Keratinocyte (primary cell): ENCODE data around the gene SLC25A12. TPM values are rescaled to one million over a fixed set of nuclear protein-coding genes. Genes with fewer than 3 reads are reported as not detected.

Experiments used
- DNase-seq: peaks from one replicate; pipeline ENCODE4 v3.0.0-alpha.2; 2011; ENCODE audit warnings: low read depth, missing footprints, low spot score
- FAIRE-seq: peaks from 2 replicates; lab custom pipeline; 2011; peaks lifted over from hg19 to GRCh38; lab: Jason Lieb, UNC
- H2AFZ ChIP-seq: 2 replicates; pipeline ENCODE4 v1.6.0; 2012; ENCODE audit warnings: low read length, control low read depth, inconsistent platforms; ENCODE audit not compliant: control insufficient read depth
- H3K27ac ChIP-seq: 2 replicates; pipeline ENCODE4 v1.5.1; 2011; ENCODE audit warnings: low read length; ENCODE audit not compliant: control insufficient read depth, insufficient read depth
- H3K27me3 ChIP-seq: 3 replicates; pipeline ENCODE4 v1.6.0; 2011; ENCODE audit warnings: low read length; ENCODE audit not compliant: control insufficient read depth, insufficient read depth; ENCODE audit errors: extremely low read depth
- H3K36me3 ChIP-seq, 2 experiments: 2 replicates in 1 of 2; 3 replicates in 1 of 2; pipeline ENCODE4 v1.5.1; 2011; ENCODE audit warnings: low read length in 2 of 2, mild to moderate bottlenecking in 1 of 2; ENCODE audit not compliant: control insufficient read depth in 2 of 2, insufficient read depth in 2 of 2; ENCODE audit errors: extremely low read depth in 1 of 2
- H3K4me1 ChIP-seq: 3 replicates; pipeline ENCODE4 v1.5.1; 2011; ENCODE audit warnings: low read length; ENCODE audit not compliant: control insufficient read depth, insufficient read depth; ENCODE audit errors: extremely low read depth
- H3K4me2 ChIP-seq: 3 replicates; pipeline ENCODE4 v1.6.0; 2011; ENCODE audit warnings: low read depth, low read length; ENCODE audit not compliant: control insufficient read depth, insufficient read depth; ENCODE audit errors: extremely low read depth
- H3K4me3 ChIP-seq, 3 experiments: fragments of 200-600 bp in 1 of 3; sonication (generic) in 1 of 3; 2 replicates in 2 of 3; 3 replicates in 1 of 3; pipeline ENCODE4 v1.5.1; 2011 to 2016; ENCODE audit warnings: low read length in 3 of 3, mild to moderate bottlenecking in 3 of 3, control low read depth in 2 of 3, inconsistent platforms in 1 of 3, low read depth in 1 of 3, mixed read lengths in 1 of 3, mixed run types in 1 of 3, moderate library complexity in 1 of 3; ENCODE audit not compliant: control insufficient read depth in 2 of 3, insufficient read depth in 2 of 3; ENCODE audit errors: extremely low read depth in 1 of 3
- H3K79me2 ChIP-seq: 2 replicates; pipeline ENCODE4 v1.6.0; 2012; ENCODE audit warnings: low read length; ENCODE audit not compliant: control insufficient read depth, insufficient read depth
- H3K9ac ChIP-seq: 3 replicates; pipeline ENCODE4 v1.6.0; 2011; ENCODE audit warnings: low read length; ENCODE audit not compliant: control insufficient read depth, insufficient read depth; ENCODE audit errors: extremely low read depth
- H3K9me1 ChIP-seq: 3 replicates; pipeline ENCODE4 v1.6.0; 2011; ENCODE audit warnings: low read length; ENCODE audit not compliant: control insufficient read depth, insufficient read depth; ENCODE audit errors: extremely low read depth
- H3K9me3 ChIP-seq: 2 replicates; pipeline ENCODE4 v1.5.1; 2012; ENCODE audit warnings: low read depth, low read length; ENCODE audit not compliant: control insufficient read depth
- H4K20me1 ChIP-seq: 3 replicates; pipeline ENCODE4 v1.6.0; 2011; ENCODE audit warnings: low read length; ENCODE audit not compliant: control insufficient read depth, insufficient read depth; ENCODE audit errors: extremely low read depth
- CTCF ChIP-seq, 3 experiments: IDR thresholded peaks in 1 of 3; conservative IDR thresholded peaks in 1 of 3; optimal IDR thresholded peaks in 1 of 3; 2 replicates in 2 of 3; 3 replicates in 1 of 3; pipeline versions ENCODE3 to v1.5.1; 2011; ENCODE audit warnings: low read length in 3 of 3, mild to moderate bottlenecking in 3 of 3, moderate library complexity in 2 of 3, control low read depth in 1 of 3, inconsistent platforms in 1 of 3; ENCODE audit not compliant: insufficient read depth in 2 of 3; ENCODE audit errors: extremely low read depth in 1 of 3
- EZH2 ChIP-seq: IDR thresholded peaks from one replicate; pipeline ENCODE4 v1.6.1; 2012; ENCODE audit warnings: inconsistent platforms, mild to moderate bottlenecking, low read length, moderate library complexity
- dilution Hi-C: fragments of 300-500 bp; cut with MboI; formaldehyde crosslinking; loops from one replicate; pipeline ENCODE4 v1.7.0; 2020; ENCODE audit warnings: low sequenced_read_pairs; ENCODE audit not compliant: extremely low pct_ligation_motif_present
- polyA plus RNA-seq, 5 experiments: library from polyadenylated mRNA; depleted of rRNA in 3 of 5; stranded (reverse) in 3 of 5; stranded (forward) in 1 of 5; unstranded in 1 of 5; fragments of >200 nt; gene quantifications; 1 replicate in 1 of 5; 2 replicates in 3 of 5; 3 replicates in 1 of 5; pipeline versions ENCODE4 v1.2.1 to v1.2.3, GENCODE V29; 2011 to 2012; ENCODE audit warnings: missing spikeins in 2 of 5, low read depth in 1 of 5, low replicate concordance in 1 of 5

Gene SLC25A12
- polyA plus RNA-seq, 1 donor (not counting 4 experiments of a cell fraction or from before 2014, with no cell fraction given): 27.7 TPM

DNA sequence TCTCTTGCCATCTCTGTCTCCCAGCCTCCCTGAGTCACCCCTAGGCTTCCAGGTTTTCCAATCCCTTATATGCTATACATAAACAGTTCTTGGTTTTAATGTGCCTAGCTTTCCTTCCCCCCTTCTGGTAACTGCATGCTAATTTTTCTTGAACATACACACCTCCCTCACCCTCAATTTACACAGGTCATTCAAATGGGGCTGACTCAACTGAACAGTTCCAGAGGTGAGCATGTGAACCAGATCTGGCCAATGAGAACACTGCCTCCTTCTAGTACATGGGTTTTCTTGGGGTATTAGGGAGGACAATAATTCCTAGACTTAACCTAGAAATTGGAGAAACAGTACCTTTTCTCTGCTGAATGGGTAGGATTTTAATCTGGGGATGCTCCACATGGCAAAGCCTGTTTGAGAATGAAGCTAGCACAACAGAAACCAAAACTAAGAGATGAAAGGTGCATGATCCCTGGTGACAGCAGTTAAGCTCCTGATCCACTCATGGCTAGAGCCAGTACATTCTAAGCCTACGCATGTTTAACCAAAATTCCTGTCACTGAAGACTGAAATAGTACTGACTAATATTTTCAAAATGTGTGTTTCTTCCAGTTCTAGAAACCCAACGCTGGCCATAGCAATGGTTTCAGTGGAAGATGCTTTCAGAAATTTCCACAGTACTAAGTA is 11.8 kb downstream of the SLC25A12 start:
- dilution Hi-C loops: no loop called here
- Histone ChIP-seq H2AFZ (no peak overlapping the region), H3K27me3 (no peaks in the 10 kb centered on the region), H3K4me3 (no peak overlapping the region), H3K4me2 (no peak overlapping the region), H3K4me1 (peaks cover 10% of the 10 kb centered on the region), H3K9me1 (no peaks in the 10 kb centered on the region), H3K9ac (no peak overlapping the region), H3K9me3 (no peaks in the 10 kb centered on the region), H4K20me1 (no peaks in the 10 kb centered on the region), H3K79me2 (peaks cover 2% of the 10 kb centered on the region), H3K27ac (no peak overlapping the region), H3K36me3 (no peaks in the 10 kb centered on the region)
- no peak for TF ChIP-seq CTCF (optimal IDR thresholded peaks at IDR 0.05 in 1 of 3, IDR thresholded peaks at IDR 0.05 in 1 of 3, conservative IDR thresholded peaks at IDR 0.05 in 1 of 3; ENCODE audit: extremely low read depth in 1 of 3, insufficient read depth in 2 of 3, low read length in 3 of 3)
- no peak for TF ChIP-seq EZH2
- DNase-seq (no peak), FAIRE-seq (no peak)

GRCh38 chr2:171880774-171881173 is 13.3 kb downstream of the SLC25A12 start:
- peaks cover 2% of the 10 kb centered on the region for H3K79me2 ChIP-seq
- no peak overlapping the region for H3K4me2 ChIP-seq
- H3K36me3 ChIP-seq: no peaks in the 10 kb centered on the region
- H3K4me1 ChIP-seq: peaks cover 10% of the 10 kb centered on the region
- H3K9me1 ChIP-seq: no peaks in the 10 kb centered on the region
- H2AFZ ChIP-seq: no peak overlapping the region
- TF ChIP-seq CTCF (optimal IDR thresholded peaks at IDR 0.05 in 1 of 3, IDR thresholded peaks at IDR 0.05 in 1 of 3, conservative IDR thresholded peaks at IDR 0.05 in 1 of 3; ENCODE audit: extremely low read depth in 1 of 3, insufficient read depth in 2 of 3, low read length in 3 of 3): no peak
- TF ChIP-seq EZH2: no peak
- H3K27me3 ChIP-seq: no peaks in the 10 kb centered on the region
- dilution Hi-C loops: no loop called here
- no peaks in the 10 kb centered on the region for H4K20me1 ChIP-seq
- FAIRE-seq (no peak), DNase-seq (no peak)
- H3K4me3 ChIP-seq: no peak overlapping the region
- H3K9ac ChIP-seq: no peak overlapping the region
- no peaks in the 10 kb centered on the region for H3K9me3 ChIP-seq
- H3K27ac ChIP-seq: no peak overlapping the region
